Mesothelial cell of epicardium (in vitro differentiated cells): ENCODE data around the gene FRYL. TPM values are rescaled to one million over a fixed set of nuclear protein-coding genes. Genes with fewer than 3 reads are reported as not detected.

Source experiments
- DNase-seq, 2 experiments: peaks; one replicate each; pipeline ENCODE4 v3.0.0; 2021; ENCODE audit warnings: low spot score in 2 of 2; ENCODE audit not compliant: unreplicated experiment in 2 of 2
- H3K27ac Mint-ChIP-seq: 2 replicates; pipeline ENCODE4 v1.8.0; 2021; ENCODE audit warnings: mixed read lengths
- H3K27me3 Mint-ChIP-seq: 2 replicates; pipeline ENCODE4 v1.8.0; 2021; ENCODE audit warnings: low read depth, mixed read lengths
- H3K36me3 Mint-ChIP-seq: 2 replicates; pipeline ENCODE4 v1.8.0; 2021; ENCODE audit warnings: mixed read lengths
- H3K4me1 Mint-ChIP-seq: 2 replicates; pipeline ENCODE4 v1.8.0; 2021; ENCODE audit warnings: mixed read lengths
- H3K4me3 Mint-ChIP-seq: 2 replicates; pipeline ENCODE4 v1.8.0; 2021; ENCODE audit warnings: mild to moderate bottlenecking, moderate library complexity, mixed read lengths
- H3K9me3 Mint-ChIP-seq: 2 replicates; pipeline ENCODE4 v1.8.0; 2021; ENCODE audit warnings: mixed read lengths
- CTCF ChIP-seq: fragments of 200-600 bp; sonication (generic); IDR thresholded peaks from one replicate; pipeline ENCODE4 v1.5.0; 2021; ENCODE audit warnings: antibody characterized with exemption; ENCODE audit not compliant: unreplicated experiment
- total RNA-seq: library from RNA; stranded (reverse); gene quantifications from 3 replicates; pipeline ENCODE4 v1.2.1, GENCODE V29; 2021

FRYL gene
- total RNA-seq, 1 donor from 2014 or later: 57.0 TPM

DNA sequence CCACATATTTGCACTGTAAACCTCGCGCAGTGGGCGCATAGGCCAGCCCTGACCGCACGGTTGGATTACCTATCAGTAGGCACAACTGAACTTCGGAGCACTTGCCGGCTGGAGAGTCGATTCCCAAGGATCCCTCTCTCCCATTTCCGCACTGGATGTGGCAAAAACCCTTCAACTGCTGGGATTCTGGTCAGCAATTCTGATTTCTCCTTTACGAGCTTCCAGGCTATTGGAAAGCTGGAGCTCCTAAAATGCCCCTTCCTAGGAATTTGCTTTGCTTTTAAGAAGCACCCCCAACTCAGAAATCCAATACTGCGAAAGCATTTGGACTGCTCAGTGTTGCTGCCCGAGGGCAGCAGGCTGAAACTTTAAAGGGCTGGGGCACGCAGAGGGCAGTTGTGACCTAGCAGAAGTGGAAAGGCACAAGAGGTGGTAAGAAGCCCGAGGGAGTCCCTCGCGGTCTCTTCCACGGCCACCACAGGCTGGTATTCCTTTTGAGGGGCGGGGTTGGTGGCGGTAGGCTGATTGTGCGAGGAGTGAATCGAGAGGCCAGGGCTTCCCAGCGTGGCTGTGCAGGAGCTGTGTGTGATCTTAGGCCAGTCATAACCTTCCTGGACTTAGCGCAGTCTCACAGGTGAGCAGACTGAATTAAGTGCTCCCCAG, 288.4 kb downstream of the FRYL start:
- H3K4me1 Mint-ChIP-seq: peaks cover 20% of the 10 kb centered on the region
- peaks cover 42% of the 10 kb centered on the region for H3K27me3 Mint-ChIP-seq
- no peak for DNase-seq
- H3K9me3 Mint-ChIP-seq: no peaks in the 10 kb centered on the region
- no peak for TF ChIP-seq CTCF
- peaks cover 13% of the 10 kb centered on the region for H3K36me3 Mint-ChIP-seq
- peak overlapping the region; percentile 40 for H3K4me3 Mint-ChIP-seq
- H3K27ac Mint-ChIP-seq: peak overlapping the region; percentile 87

- no peak for DNase-seq
- Mint-ChIP-seq H3K27me3 (peaks cover 42% of the 10 kb centered on the region), H3K4me1 (peaks cover 20% of the 10 kb centered on the region), H3K36me3 (peaks cover 13% of the 10 kb centered on the region), H3K9me3 (no peaks in the 10 kb centered on the region), H3K27ac (peak overlapping the region; percentile 87), H3K4me3 (peak overlapping the region; percentile 15)
- TF ChIP-seq CTCF: no peak
Measured at GRCh38 chr4:48490680-48491513, 289.2 kb downstream of the FRYL start.

DNA sequence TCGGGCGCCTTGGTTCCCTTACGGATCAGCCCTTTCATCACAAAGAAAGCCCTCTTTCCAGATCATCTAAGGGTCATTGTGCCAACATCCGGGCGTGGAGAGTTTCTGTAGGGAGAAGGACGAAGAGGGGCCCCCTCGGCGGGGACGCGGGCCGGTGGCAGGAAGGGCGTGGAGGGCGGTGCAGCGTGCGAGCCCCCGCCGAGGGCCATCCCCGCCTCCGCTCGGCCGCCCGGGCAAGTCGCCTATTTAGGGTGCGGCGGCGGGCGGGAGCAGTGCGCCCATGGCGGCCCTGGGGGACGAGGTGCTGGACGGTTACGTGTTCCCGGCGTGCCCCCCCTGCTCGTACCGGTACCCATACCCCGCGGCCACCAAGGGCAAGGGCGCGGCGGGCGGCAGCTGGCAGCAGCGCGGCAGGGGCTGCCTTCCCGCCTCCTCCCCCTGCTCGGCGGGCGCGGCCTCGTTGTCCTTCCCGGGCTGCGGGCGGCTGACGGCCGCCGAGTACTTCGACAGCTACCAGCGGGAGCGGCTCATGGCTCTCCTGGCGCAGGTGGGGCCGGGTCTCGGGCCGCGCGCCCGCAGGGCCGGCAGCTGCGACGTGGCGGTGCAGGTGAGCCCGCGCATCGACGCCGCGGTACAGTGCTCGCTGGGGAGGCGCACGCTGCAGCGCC, 289.9 kb downstream of the FRYL start, which contains the start of gene ZAR1:
TSS of gene ZAR1 (plus strand) at position 241 of the 668 bp plus-strand sequence. CDS start at position 281, 40 bp downstream.
- Mint-ChIP-seq H3K4me1 (peaks cover 26% of the 10 kb centered on the region), H3K27ac (no peak within 1 kb of the TSS), H3K36me3 (peaks cover 10% of the 10 kb centered on the region), H3K4me3 (peak within 1 kb of the TSS; percentile 63), H3K27me3 (peaks cover 46% of the 10 kb centered on the region), H3K9me3 (no peaks in the 10 kb centered on the region)
- no peak for DNase-seq
- no peak for TF ChIP-seq CTCF

DNA sequence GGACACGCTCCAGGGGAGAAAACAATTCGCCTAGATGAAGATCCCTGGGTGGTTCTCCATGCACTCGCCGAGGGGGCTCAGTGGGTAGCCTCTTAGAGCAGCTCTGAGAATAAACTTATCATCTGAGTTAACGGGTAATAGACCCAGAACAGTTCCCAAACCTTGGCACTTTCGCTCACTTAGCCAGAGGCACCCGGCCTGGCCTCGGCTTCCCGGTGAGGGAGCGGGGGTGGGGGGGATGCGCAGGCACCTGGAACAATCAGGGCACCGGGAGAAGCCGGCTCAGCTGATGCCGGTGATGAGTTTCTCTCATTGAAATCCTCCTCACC, 290.4 kb downstream of the FRYL start:
- H3K36me3 Mint-ChIP-seq: peaks cover 10% of the 10 kb centered on the region
- no peak overlapping the region for H3K27ac Mint-ChIP-seq
- no peaks in the 10 kb centered on the region for H3K9me3 Mint-ChIP-seq
- DNase-seq: no peak
- TF ChIP-seq CTCF: no peak
- H3K4me3 Mint-ChIP-seq: peak overlapping the region; percentile 63
- H3K4me1 Mint-ChIP-seq: peaks cover 31% of the 10 kb centered on the region
- peaks cover 51% of the 10 kb centered on the region for H3K27me3 Mint-ChIP-seq

DNA sequence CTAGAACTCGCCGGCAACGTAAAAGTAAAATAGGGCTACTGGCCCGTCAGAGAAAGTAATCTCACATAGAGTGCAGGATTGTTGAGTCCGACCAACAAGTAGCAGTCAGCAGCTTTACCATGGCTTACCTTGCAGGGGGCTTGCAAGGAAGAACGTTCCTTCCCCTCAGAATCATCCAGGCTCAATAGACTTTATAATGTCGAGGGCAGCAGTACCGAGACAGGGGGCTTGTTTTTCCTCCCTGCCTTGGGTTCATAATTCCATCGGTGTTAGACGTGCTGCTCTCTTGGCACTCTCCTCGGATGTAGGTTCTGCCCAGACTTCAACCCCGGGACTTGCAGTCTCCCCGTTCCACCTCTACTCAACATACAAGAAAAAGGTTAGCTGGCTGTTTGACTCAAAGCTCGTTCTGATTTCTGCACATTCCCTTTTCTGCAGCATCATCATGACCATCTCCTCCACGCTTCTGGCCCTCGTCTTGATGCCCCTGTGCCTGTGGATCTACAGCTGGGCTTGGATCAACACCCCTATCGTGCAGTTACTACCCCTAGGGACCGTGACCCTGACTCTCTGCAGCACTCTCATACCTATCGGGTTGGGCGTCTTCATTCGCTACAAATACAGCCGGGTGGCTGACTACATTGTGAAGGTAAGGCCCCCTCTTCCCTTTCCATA, 295.4 kb downstream of the FRYL start:
- Mint-ChIP-seq H3K27ac (peak overlapping the region; percentile 61), H3K27me3 (peaks cover 62% of the 10 kb centered on the region), H3K36me3 (peaks cover 5% of the 10 kb centered on the region), H3K4me1 (peaks cover 35% of the 10 kb centered on the region), H3K4me3 (peak overlapping the region; percentile 79), H3K9me3 (no peaks in the 10 kb centered on the region)
- DNase-seq: no peak
- no peak for TF ChIP-seq CTCF
